IPS-18c (cell line): ENCODE measurements around the gene SETD7.

ENCODE experiments used
- H3K4me3 ChIP-seq: 2 replicates; pipeline ENCODE4 v1.7.0; 2013; ENCODE audit warnings: low read depth, mild to moderate bottlenecking, low read length, moderate library complexity; ENCODE audit not compliant: insufficient read depth
- H3K9me3 ChIP-seq: one replicate; pipeline ENCODE4 v1.6.1; 2013; ENCODE audit warnings: mild to moderate bottlenecking, low read length, moderate library complexity; ENCODE audit not compliant: control insufficient read depth, insufficient read depth

Gene SETD7

DNA sequence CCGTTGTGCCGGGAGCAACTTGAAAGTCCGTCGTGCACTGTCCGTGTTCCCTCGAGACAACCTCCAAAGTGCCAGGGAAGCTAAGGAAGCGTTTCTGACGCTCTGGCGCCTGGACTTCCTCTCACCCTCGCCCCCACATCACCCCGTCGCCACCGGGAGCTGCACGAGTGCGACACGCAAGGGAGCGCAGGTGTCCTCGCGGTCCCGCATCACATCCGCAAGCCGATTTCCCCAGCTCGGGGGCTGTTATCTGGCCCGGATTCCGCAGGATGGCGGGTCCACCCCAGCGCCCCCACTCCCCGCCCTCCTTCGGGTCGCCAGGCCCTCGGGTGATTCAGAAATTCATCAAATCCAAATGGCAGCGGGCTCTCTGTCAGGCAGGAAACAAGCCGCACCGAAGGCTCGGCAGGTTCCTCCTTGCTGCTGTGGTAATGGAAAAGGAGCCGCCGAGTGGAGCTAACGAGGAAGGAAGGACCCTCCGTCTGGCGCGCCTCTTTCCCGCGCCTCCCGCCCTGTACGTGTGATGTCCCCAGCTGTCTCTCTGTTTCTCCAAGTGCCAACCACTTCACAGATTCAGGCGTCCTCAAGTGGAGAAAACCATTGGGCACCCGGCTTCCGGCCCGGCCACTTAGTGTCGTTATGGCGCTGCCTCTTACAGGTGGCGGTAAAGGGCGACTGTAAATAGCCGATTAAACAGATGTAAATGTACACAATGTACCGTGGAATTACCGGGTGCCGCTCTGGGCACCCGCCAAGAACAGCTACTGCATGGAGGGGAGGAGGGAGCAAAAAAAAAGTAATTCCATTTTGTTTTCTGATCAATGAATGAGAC, 921 bp upstream of the SETD7 start:
- H3K9me3 ChIP-seq = no peaks in the 10 kb centered on the region
- H3K4me3 ChIP-seq = peak overlapping the region; percentile 72

DNA sequence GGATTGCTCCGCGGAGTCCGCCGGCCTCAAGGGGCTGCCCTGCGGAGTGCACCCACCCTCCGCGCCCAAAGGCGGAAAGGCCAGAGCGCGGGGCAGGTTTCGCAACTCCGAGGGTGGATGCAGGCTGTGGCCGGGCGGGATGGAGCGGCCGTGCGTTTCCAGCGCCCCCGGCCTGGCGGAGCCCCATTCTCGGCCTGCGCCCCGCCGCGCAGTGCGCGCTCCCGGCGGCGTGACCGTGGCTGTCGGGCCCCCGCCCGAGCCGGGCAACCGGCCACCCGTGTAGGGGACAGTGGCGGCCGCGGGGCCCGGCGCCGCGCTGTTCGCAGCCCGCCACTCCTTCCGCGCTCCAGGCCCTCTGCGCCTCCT, 331 bp downstream of the SETD7 start:
- H3K4me3 ChIP-seq = peak overlapping the region; percentile 72
- H3K9me3 ChIP-seq = no peaks in the 10 kb centered on the region

DNA sequence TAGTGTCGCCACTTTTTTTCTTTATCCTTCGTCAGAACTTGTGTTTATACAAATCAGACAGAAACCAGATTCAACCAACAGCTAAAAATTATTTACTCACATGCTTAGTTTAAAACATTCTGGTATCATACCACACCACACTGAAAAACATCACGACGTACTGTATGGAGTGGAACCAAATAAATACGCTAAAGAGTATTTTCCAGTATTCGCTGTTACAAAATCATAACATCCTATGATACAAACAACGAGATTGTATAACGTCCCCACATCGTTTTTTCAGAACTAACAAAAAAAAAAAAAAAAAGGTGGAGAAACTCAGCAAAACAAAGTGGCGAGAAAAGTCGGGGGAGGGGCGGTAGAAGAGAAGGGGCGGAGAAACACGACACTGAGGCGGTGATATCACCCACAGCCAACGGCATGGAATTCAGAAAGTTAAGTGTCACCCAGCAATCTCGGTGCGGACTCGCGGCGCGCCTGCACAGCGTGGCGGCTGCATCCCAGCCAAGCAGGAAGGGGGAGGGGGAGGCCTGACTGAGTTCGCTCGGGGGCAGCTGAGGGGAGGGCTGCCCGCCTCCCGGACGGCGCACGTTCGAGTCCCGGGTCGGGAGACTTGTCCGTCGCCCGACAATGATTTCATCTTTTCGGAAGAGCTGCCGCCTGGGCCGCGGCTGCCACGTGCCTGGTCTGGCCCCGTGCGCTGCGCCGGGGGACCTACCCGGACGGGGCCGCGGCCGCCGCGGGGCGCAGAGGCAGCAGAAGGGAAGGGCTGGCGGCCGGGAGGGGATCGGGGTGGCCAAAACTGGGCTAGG, 920 bp downstream of the SETD7 start:
- H3K4me3 ChIP-seq = peak overlapping the region; percentile 72
- H3K9me3 ChIP-seq = no peaks in the 10 kb centered on the region

DNA sequence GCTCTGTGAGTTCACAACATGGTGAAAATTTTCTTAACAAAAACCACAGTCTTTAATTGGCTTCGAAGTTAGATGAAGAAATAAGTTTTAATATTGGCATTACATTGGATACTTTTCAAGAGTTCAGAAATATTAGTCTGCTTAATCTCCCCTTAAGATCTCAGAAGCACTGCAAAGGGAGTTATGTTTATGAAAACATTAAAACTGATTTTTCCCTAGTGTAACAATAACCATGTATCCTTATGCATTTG, 1.5 kb downstream of the SETD7 start:
- no peak overlapping the region for H3K4me3 ChIP-seq

DNA sequence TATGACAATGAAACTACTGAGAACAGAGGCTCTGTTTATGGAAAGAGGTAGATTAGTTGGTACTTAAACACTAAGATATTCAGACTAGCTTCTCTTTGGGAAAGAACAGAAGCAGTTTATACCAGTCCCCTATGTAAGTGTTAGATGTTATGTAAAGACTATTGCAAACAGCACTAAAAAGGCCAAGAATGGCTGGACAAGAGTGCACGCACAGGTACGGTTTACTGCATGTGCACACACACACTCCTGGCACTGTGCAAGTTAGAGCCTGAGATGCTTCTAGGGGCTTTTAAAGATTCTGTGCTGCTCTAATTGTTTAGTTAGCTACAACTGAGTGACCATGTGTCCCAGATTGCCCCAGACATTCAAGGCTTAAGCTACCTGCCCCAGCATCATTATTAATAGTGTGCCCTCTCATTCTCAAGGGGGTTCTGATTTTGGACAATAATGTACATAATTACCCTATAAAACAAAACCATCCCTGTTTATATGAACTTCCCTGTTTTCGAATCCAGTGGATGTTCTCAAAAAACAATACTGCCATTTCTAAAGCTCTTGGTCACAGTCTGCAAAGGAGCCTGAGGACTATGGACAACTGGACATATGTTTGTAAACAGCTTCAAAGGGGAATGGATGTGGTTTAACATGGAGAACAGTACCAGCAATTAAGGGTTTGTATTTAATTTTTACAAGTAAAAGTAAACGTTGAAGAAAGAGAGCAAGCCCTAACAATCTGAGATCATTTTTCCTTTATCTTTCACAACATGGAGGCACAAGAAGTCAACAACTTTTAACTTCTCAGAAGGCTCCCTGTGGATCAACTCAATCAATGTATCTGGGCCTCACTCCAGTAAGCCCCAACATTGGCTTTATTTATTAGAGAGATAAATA, 2.0 kb downstream of the SETD7 start:
- no peak overlapping the region for H3K4me3 ChIP-seq

More for the DNA sequence above, 1.5 kb downstream of the SETD7 start:
- H3K9me3 ChIP-seq = no peaks in the 10 kb centered on the region

DNA sequence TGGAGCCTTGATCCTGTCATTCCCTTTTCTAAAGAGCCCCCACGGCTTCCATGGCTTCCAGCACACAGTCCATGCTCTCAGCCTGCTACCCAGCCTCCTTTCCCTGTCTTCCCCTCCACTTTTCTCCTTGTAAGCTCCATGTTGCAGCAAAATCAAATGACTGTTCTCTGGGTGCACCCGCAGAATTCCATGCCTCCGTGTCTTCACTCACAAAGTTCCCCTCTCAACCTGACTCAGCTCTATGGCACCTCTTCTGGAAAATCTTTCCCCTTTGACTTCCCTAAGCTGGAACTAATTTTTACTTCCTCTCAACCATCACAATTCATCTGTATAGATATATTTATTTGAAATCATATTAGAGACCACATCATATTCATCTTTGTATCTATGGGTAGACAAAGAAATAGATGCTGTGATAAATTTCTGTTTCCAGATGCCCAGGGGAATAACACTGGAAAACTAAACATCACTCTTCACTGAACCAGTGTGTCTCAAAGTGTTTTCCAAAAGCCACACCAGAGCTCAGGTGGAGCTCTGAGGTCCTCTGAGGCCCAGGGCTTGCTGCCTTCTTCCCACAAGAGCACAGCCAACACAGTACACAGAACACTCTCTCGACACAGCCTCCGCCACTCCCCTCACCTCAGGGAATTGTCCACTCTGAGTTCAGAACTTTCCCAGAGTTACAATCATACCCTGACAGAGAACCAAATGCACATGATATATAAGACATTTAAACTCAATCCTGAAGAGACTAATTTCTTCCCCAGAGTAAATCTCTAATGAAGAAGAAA, 3.3 kb downstream of the SETD7 start:
- Histone ChIP-seq H3K4me3 (no peak overlapping the region), H3K9me3 (no peaks in the 10 kb centered on the region)

More for the DNA sequence above, 2.0 kb downstream of the SETD7 start:
- H3K9me3 ChIP-seq = no peaks in the 10 kb centered on the region

DNA sequence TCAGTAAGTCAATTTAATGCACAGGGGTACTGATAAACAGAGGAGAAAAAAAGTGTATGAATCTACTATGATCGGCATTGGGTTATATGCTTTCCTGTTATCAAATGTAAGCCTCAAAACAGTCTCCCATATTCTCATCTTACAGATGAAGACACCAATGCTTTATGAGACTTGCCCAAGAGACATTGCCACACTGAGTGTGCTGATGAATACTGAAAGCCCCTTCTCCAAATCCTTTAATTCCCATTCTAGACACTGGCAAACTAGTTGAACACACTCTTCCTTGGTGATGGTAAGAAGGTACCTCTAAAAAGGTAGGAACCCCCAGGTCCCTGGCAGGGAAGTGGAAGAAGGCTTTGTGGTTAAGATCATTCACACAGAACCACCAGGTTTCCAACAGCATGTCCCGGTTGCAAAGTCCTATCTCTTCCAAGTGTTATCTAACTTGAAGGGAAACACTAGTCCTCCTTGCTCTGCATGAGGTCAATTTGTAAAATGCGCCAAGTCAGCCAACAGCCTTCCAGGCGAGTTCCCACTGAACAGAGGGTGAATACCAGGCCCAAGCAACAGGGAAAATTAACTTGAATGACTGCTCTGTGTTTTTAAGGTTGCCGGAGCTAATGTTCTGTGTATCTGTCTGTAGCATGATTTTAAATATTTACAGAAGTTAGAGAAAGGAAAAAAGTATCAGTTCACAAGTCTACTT, 5.1 kb downstream of the SETD7 start:
- Histone ChIP-seq H3K4me3 (no peak overlapping the region), H3K9me3 (no peaks in the 10 kb centered on the region)

DNA sequence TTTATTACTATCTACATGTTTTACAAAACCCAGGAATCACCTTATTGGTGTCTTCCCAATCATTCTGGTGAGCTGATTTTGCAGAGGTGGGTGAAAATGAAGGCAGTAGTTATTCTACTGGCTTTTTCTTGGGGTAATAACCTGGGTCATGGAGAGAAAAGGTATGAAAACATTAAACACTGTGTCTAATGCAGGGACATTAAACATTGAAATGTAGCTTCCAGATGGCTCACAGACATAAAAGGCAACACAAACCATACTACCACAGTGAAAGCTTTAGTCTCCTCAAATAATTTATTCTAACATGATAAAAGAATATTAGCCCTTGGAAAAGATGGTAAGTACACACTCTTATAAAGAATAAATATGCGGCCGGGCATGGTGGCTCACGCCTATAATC, 8.0 kb downstream of the SETD7 start:
- H3K4me3 ChIP-seq = no peak overlapping the region
- no peaks in the 10 kb centered on the region for H3K9me3 ChIP-seq

DNA sequence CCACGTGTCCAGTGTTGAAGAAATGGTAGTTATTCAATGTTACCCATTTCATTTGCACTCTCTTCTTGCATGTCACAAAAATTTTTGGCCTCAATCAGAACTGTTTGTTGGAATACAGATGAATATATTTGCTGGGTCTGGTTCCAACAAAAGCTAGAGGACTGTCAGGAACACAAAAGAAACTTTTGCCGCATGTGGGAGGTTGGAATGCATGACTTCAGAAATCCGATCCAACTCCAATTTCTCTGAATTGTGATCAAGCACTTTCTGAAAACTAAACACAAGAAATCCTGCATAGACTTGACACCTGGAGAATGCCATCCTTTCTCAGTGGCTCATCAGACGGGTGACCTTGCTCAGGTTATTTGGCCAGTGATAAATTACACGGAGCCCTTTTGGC, 15.4 kb downstream of the SETD7 start:
- no peak overlapping the region for H3K4me3 ChIP-seq
- no peaks in the 10 kb centered on the region for H3K9me3 ChIP-seq

DNA sequence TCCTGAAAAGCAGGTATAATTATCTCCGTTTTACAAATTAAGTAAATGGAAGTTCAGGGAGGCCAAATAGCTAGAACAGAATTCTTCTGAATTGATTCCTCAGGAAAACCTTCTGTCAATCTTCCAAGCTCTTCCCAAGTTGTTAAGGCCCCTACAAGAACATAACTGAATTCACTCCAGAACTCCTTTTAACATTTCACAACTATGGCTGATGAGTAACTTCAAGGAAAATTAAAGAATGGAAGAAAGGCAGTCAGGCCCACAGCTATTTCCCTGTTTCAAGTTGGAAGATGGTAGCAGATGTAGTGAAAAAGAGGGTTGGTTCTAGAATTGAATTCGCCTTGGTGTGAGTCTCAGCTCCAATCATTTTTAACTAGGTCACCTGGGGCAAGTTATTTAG, 15.9 kb downstream of the SETD7 start:
- no peak overlapping the region for H3K4me3 ChIP-seq

DNA sequence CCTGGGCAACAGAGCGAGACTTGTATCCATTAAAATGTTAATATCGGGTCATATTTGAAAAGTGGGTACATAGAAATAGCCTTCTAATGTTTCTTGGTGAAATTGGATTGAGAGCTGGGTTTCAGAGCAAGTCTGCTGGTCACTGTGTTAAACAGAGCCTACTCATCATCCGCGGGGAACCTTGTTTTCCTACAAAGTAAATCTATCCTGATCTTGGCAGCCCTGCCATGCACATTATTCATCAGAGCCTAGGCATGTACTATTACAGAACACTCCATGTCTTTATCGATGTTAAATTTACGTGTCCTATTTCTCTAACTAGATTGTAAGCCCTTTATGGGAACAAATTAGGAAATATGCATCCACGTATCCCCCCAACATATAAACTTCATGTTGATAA, 18.7 kb downstream of the SETD7 start:
- Histone ChIP-seq H3K9me3 (no peaks in the 10 kb centered on the region), H3K4me3 (no peak overlapping the region)

More for the DNA sequence above, 15.9 kb downstream of the SETD7 start:
- H3K9me3 ChIP-seq = no peaks in the 10 kb centered on the region

DNA sequence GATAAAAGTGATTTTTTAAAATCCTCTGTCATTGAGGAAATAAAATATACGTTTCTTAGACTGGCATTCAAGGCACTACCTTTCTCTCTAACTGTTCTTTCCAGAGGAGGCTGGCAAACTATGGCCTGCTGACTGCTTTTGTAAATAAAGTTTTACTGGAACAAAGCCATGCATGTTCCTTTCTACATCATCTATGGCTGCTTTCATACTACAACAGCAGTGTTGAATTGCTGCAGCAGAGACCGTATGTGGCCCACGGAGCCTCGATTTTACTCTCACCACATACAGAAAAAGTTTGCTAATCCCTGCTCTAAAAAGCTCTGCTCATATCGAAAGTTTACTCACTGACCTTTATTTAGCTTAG, 20.2 kb downstream of the SETD7 start:
- Histone ChIP-seq H3K9me3 (no peaks in the 10 kb centered on the region), H3K4me3 (no peak overlapping the region)

DNA sequence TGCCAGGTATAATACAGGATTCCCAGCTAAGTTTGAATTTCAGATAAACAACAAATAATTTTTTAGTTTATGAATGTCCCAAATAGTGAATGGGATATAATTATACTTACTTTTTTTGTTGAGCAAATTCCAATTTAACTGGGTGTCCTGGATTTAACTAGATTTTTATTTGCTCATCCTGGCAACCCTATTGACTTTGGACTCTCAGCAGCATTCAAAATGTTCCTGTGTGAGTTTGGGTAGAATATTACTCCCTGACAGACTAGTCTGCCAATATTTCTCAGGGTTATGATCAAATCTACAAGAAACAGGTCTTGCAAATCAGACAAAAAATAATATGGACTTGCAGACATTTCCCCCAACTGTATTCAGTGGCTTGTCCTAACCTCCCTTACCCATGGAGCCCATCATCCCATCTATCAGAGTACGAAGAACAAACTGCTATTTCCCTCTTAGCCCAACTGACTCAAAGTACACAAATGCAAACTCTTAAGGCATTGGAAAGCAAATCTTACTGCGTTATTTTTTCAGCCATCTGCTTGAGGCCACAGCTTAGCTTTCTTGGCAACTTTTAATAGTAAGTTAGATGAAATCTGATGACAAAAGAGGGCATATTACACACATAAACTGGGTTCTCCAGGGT, 20.7 kb downstream of the SETD7 start:
- Histone ChIP-seq H3K4me3 (no peak overlapping the region), H3K9me3 (no peaks in the 10 kb centered on the region)

DNA sequence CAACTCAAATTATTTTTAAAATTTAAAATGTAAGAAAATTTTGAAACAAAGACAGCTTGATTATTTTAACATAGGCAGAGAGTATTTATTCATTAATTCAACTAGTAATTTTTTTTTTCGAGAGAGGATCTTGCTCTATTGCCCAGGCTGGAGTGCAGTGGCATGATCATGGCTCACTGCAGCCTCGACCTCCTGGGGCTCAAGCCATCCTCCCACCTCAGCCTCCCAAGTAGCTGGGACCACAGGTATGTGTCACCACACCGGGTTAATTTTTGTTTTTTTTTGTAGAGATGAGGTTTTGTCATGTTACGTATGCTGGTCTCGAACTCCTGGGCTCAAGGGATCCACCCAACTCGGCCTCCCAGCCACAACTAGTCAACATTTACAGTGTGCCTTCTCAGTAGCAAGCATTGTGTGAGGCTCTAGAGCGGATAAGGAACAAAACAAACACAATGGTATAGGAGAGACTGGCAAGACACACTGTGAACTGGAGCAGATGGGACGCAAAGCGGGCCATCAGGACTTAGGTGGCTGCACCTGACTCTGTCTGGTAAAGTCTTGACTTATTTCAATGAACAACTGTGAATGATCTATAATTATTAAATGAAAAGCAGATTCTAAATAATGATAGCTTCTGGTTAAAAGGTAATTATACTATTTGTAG, 21.6 kb downstream of the SETD7 start:
- H3K4me3 ChIP-seq = no peak overlapping the region
- H3K9me3 ChIP-seq = no peaks in the 10 kb centered on the region

DNA sequence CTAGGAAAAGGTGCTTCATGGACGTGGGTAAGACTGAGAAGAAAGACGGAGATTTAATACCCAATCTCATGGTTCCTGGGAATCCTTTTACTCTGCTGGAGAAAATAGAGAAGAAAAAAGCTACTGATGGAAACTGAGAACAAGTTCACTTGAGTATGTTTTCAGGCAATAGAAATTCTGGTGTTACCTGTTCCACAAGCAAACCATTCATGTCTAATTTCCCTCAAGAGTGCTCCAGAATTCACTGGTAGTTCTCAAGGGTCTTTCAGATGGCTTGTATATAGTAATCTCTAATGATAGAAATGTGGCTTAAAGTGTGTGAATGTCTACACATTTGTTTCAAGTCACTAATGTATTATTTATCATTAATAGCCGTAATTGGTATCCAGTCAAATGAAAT, 22.5 kb downstream of the SETD7 start:
- Histone ChIP-seq H3K9me3 (no peaks in the 10 kb centered on the region), H3K4me3 (no peak overlapping the region)

DNA sequence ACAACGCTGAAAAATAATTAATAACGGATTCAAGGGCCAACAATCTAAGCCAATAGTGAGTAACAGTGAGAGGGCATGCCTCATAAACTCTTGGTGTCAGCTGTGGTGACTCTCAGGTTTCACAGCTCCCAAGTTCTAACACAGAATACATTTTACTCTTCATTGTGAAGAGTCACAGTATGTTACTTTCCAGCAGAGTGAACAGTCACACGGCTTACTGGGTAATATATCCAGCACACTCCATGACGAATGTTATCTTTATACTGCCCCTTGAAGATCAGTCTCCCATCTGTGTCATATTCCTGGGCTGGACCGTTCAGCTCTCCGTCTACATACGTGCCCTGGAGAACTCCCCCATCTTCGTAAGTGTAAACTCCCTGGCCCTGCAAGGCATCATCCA, 23.1 kb downstream of the SETD7 start:
- no peaks in the 10 kb centered on the region for H3K9me3 ChIP-seq
- no peak overlapping the region for H3K4me3 ChIP-seq
